Activated T-helper 17 cell treated with anti-CD3 and anti-CD28 coated beads, Interleukin-2, amount 50 U/mL, for 72 hours (primary cell): ENCODE measurements around the gene ARHGAP21. TPM values are rescaled to one million over a fixed set of nuclear protein-coding genes. Genes with fewer than 3 reads are reported as not detected.
"Not testable (repeated sequence)": the region's sequence is repeated elsewhere in the genome, so short reads cannot be mapped to it uniquely, and the experiment has no call there.

Experiments used
- ATAC-seq: fragments of 150-1000 bp; cut with Tn5 transposase; replicated peaks from 2 replicates; pipeline ENCODE4 v1.10.0; 2021; ENCODE audit warnings: mild to moderate bottlenecking, moderate library complexity
- H3K27ac Mint-ChIP-seq: one replicate; pipeline ENCODE4 v1.8.0; 2022; ENCODE audit warnings: mixed read lengths
- H3K27me3 Mint-ChIP-seq: one replicate; pipeline ENCODE4 v1.8.0; 2022; ENCODE audit warnings: mixed read lengths
- H3K36me3 Mint-ChIP-seq: one replicate; pipeline ENCODE4 v1.8.0; 2022; ENCODE audit warnings: low read depth, mild to moderate bottlenecking, mixed read lengths
- H3K4me1 Mint-ChIP-seq: one replicate; pipeline ENCODE4 v1.8.0; 2022; ENCODE audit warnings: mixed read lengths
- H3K4me3 Mint-ChIP-seq: one replicate; pipeline ENCODE4 v1.8.0; 2022; ENCODE audit warnings: mild to moderate bottlenecking, mixed read lengths
- H3K9me3 Mint-ChIP-seq: one replicate; pipeline ENCODE4 v1.8.0; 2022; ENCODE audit warnings: mixed read lengths
- total RNA-seq, 2 donors: library from RNA; stranded (reverse); gene quantifications; one replicate each; pipeline ENCODE4 v1.2.3, GENCODE V29; 2022

The ARHGAP21 gene
- total RNA-seq, 2 donors from 2014 or later: 28.9 to 30.5 TPM

GRCh38 chr10:24731942-24732341 lies 8.3 kb upstream of the ARHGAP21 start:
- H3K27ac Mint-ChIP-seq: no peak overlapping the region
- ATAC-seq: no peak
- no peaks in the 10 kb centered on the region for H3K36me3 Mint-ChIP-seq
- H3K27me3 Mint-ChIP-seq: no peaks in the 10 kb centered on the region
- no peak overlapping the region for H3K4me3 Mint-ChIP-seq
- H3K9me3 Mint-ChIP-seq: no peaks in the 10 kb centered on the region
- H3K4me1 Mint-ChIP-seq: no peaks in the 10 kb centered on the region

GRCh38 chr10:24730811-24731210 lies 7.1 kb upstream of the ARHGAP21 start:
- H3K4me1 Mint-ChIP-seq: no peaks in the 10 kb centered on the region
- no peak for ATAC-seq
- H3K36me3 Mint-ChIP-seq: no peaks in the 10 kb centered on the region
- H3K27me3 Mint-ChIP-seq: no peaks in the 10 kb centered on the region
- H3K27ac Mint-ChIP-seq: no peak overlapping the region
- H3K9me3 Mint-ChIP-seq: no peaks in the 10 kb centered on the region
- H3K4me3 Mint-ChIP-seq: no peak overlapping the region

GRCh38 chr10:24727786-24728185 lies 4.1 kb upstream of the ARHGAP21 start:
- H3K27me3 Mint-ChIP-seq: no peaks in the 10 kb centered on the region
- no peaks in the 10 kb centered on the region for H3K4me1 Mint-ChIP-seq
- H3K4me3 Mint-ChIP-seq: no peak overlapping the region
- no peak overlapping the region for H3K27ac Mint-ChIP-seq
- no peaks in the 10 kb centered on the region for H3K9me3 Mint-ChIP-seq
- no peak for ATAC-seq
- H3K36me3 Mint-ChIP-seq: no peaks in the 10 kb centered on the region

GRCh38 chr10:24726626-24727025 lies 2.9 kb upstream of the ARHGAP21 start:
- no peak overlapping the region for H3K27ac Mint-ChIP-seq
- H3K36me3 Mint-ChIP-seq: peaks cover 7% of the 10 kb centered on the region
- H3K9me3 Mint-ChIP-seq: no peaks in the 10 kb centered on the region
- no peaks in the 10 kb centered on the region for H3K27me3 Mint-ChIP-seq
- H3K4me1 Mint-ChIP-seq: no peaks in the 10 kb centered on the region
- no peak overlapping the region for H3K4me3 Mint-ChIP-seq
- ATAC-seq: no peak

GRCh38 chr10:24726029-24726428 lies 2.3 kb upstream of the ARHGAP21 start:
- H3K36me3 Mint-ChIP-seq: peaks cover 12% of the 10 kb centered on the region
- not testable (repeated sequence) for ATAC-seq, H3K9me3 Mint-ChIP-seq, H3K4me1 Mint-ChIP-seq, H3K27ac Mint-ChIP-seq, H3K27me3 Mint-ChIP-seq
- H3K4me3 Mint-ChIP-seq: peak overlapping the region; percentile 88

GRCh38 chr10:24724381-24725228 lies 918 bp upstream of the ARHGAP21 start:
- Mint-ChIP-seq H3K27me3 (no peaks in the 10 kb centered on the region), H3K4me3 (peak overlapping the region; percentile 88), H3K36me3 (peaks cover 17% of the 10 kb centered on the region), H3K27ac (peak overlapping the region; percentile 89), H3K9me3 (no peaks in the 10 kb centered on the region), H3K4me1 (no peaks in the 10 kb centered on the region)
- peak; percentile 90 for ATAC-seq

- Mint-ChIP-seq H3K9me3 (no peaks in the 10 kb centered on the region), H3K36me3 (peaks cover 17% of the 10 kb centered on the region), H3K4me3 (peak overlapping the region; percentile 88), H3K27me3 (no peaks in the 10 kb centered on the region), H3K27ac (no peak overlapping the region), H3K4me1 (no peaks in the 10 kb centered on the region)
- peak; percentile 5 for ATAC-seq
Observed at GRCh38 chr10:24723386-24723787, 300 bp downstream of the ARHGAP21 start.

GRCh38 chr10:24722676-24723385 lies 856 bp downstream of the ARHGAP21 start:
- Mint-ChIP-seq H3K4me3 (peak overlapping the region; percentile 78), H3K9me3 (no peaks in the 10 kb centered on the region), H3K27ac (no peak overlapping the region), H3K4me1 (no peaks in the 10 kb centered on the region), H3K36me3 (peaks cover 17% of the 10 kb centered on the region), H3K27me3 (no peaks in the 10 kb centered on the region)
- ATAC-seq: peak; percentile 6

- Mint-ChIP-seq H3K36me3 (peaks cover 17% of the 10 kb centered on the region), H3K4me1 (no peaks in the 10 kb centered on the region), H3K9me3 (no peaks in the 10 kb centered on the region), H3K4me3 (peak overlapping the region; percentile 78), H3K27ac (peak overlapping the region; percentile 56), H3K27me3 (no peaks in the 10 kb centered on the region)
- ATAC-seq: no peak
Observed at GRCh38 chr10:24722131-24722675, 1.5 kb downstream of the ARHGAP21 start.

GRCh38 chr10:24721229-24722106 lies 2.2 kb downstream of the ARHGAP21 start:
- no peaks in the 10 kb centered on the region for H3K27me3 Mint-ChIP-seq
- peaks cover 17% of the 10 kb centered on the region for H3K36me3 Mint-ChIP-seq
- H3K4me1 Mint-ChIP-seq: no peaks in the 10 kb centered on the region
- H3K27ac Mint-ChIP-seq: peak overlapping the region; percentile 56
- H3K4me3 Mint-ChIP-seq: peak overlapping the region; percentile 78
- ATAC-seq: no peak
- no peaks in the 10 kb centered on the region for H3K9me3 Mint-ChIP-seq

GRCh38 chr10:24720096-24720495 lies 3.6 kb downstream of the ARHGAP21 start:
- Mint-ChIP-seq H3K9me3 (no peaks in the 10 kb centered on the region), H3K4me3 (no peak overlapping the region), H3K36me3 (peaks cover 17% of the 10 kb centered on the region), H3K27ac (no peak overlapping the region), H3K27me3 (no peaks in the 10 kb centered on the region), H3K4me1 (no peaks in the 10 kb centered on the region)
- ATAC-seq: no peak

- Mint-ChIP-seq H3K4me1 (no peaks in the 10 kb centered on the region), H3K9me3 (no peaks in the 10 kb centered on the region), H3K4me3 (no peak overlapping the region), H3K27ac (no peak overlapping the region), H3K27me3 (no peaks in the 10 kb centered on the region), H3K36me3 (peaks cover 17% of the 10 kb centered on the region)
- no peak for ATAC-seq
Observed at GRCh38 chr10:24718031-24718855, 5.4 kb downstream of the ARHGAP21 start.

GRCh38 chr10:24716295-24716694 lies 7.4 kb downstream of the ARHGAP21 start:
- Mint-ChIP-seq H3K4me3 (no peak overlapping the region), H3K4me1 (peaks cover 3% of the 10 kb centered on the region), H3K9me3 (no peaks in the 10 kb centered on the region), H3K27me3 (no peaks in the 10 kb centered on the region), H3K27ac (no peak overlapping the region), H3K36me3 (peaks cover 7% of the 10 kb centered on the region)
- no peak for ATAC-seq
